ENCODE data around the gene MYH8.

Gene MYH8

GRCh38 chr17:10421900-10422542 is at the start of gene MYH8:
Gene MYH8 (minus strand): TSS chr17:10421950. CDS start chr17:10420227, 1,723 bp downstream.
- DNase-seq = no peak

DNA sequence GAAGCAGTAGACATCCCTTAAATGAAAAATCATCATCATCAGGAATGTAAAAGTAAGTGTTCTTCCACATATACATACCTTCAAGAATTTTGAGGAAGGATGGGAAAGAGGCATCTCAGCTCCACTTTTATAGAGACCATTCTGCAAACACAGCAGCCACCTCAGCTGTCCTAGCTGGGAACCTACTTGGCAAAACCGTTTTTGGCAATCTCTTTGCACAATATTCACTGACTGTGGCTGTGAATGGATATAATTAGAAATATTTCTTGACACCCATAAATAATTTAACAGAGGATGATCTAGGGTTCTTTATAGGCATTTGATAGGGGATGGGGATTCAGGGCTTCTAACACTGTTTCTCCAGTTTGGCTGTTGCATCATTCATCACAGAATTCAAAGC is 47.7 kb upstream of the MYH8 start, which contains the start of gene MYH4:
TSS of gene MYH4 (minus strand) at position 101 of the 400 bp plus-strand sequence. CDS start 2,814 bp downstream, outside the sequence.
- no peak for DNase-seq

DNA sequence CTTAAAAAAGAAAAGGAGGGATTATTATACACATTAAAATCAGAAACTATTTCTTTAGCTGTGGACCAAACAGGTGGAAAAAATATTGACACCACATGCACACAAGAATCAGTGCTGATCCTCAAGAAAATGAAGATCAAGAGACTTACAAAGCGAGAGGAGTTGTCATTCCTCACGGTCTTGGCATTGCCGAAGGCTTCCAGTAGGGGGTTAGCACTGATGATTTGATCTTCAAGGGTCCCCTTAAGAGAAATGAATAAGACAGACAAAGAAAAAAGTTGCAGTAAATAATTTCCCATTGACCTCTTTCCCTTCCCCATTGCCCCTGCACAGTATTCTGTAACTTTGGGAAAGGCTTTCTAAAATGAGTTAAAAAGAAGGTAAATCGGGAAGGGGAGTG is 41.7 kb upstream of the MYH8 start:
- DNase-seq = no peak

GRCh38 chr17:10460062-10460461 is 38.3 kb upstream of the MYH8 start:
- no peak for DNase-seq

DNA sequence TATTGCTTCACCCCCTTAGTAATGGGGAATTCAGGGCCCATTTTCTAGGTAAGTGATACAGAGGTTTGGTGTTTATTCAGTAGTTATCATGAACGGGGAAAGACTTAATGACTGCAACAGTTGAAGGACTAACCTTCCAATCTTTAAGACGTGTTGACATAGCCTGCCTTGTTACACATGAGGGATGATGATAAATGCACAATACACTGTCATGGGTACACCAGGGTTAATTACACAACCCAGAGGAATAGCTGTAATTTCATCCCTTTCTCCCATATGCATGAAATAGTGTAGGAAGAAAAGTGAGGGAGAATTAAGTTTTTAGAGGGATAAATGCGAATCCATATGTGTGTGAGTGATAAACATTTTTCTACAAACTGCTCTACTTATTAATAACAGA is 37.0 kb upstream of the MYH8 start:
- DNase-seq = no peak

DNA sequence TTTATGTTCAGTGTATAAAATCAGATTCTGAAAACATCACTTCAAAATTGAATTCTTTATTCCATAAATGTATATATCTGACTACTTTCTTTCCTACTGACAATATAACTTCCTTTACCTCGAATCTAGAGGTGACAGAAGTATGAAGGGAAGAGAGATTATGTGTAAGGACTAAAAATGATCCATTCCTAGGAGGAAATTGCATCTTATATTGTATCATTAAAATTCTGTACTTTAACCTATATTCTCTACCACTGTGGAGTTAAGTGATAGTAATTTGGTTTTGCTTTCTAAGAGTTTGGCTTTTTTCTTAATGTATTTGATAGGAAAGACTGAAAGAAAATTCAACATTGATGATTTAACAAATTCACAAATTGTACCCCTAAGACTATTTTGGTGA is 36.2 kb upstream of the MYH8 start:
- DNase-seq = no peak

- DNase-seq = no peak
These were observed 25.5 kb upstream of the MYH8 start for GRCh38 chr17:10447026-10447931.

DNA sequence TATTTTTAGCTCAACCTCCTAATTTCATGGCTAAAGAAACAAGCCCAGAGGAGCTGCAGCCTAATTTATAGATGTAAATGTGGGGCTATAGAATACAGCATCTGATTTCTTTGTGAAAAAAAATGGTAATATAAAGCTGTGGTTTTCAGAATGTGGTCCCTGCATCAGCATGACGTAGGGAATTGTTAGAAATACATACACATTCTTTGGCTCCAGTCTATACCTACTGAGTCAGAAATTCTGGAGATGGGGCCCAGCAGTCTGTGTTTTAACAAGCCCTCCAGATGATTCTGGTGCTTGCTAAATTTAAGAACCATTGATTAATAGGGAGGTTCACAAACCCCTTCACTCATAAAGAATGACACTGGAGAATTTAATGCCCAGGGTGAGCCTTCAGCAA is 18.1 kb upstream of the MYH8 start:
- DNase-seq = no peak

- DNase-seq = no peak
These were observed 13.3 kb upstream of the MYH8 start for GRCh38 chr17:10435096-10435495.

- DNase-seq = no peak
These were observed 7.8 kb upstream of the MYH8 start for GRCh38 chr17:10429421-10430045.

GRCh38 chr17:10428781-10429180 is 7.0 kb upstream of the MYH8 start:
- DNase-seq = no peak

DNA sequence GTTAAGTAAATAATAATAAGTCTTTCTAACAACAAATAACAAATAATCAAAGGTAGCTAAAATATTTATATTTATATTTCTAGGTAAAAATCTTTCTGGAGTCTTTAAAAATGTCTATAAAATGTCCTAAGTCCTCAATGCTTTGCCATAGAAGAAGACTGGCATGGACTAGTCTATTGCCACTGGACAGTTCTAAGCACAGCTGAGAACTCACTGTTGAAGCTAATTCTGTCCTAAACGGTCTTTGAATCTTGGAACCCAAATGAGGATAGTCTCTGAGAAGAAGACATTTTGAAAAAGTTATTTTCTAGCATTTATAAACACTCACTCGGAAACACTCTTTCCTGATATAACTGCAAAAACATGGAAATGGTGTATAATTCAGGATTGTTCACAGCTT is 539 bp downstream of the MYH8 start:
- no peak for DNase-seq

DNA sequence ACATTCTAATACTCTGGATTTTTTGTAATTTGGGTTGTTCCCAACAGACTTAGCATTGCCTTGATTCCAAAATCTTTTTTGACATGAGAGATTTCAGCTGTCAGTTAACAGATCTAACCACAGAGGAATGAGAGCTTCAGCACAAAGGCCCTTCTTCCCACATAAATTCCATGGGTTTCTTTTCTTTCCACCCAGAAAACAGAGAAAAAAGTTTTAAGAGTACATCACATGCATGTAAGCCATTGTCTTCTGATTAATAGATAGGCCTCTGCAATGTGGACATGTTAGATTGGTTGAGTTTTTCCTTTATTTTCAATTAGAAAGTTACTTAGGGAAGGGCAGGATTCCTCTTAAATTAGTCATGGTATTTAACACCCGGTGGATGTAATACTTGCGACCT is 939 bp downstream of the MYH8 start:
- no peak for DNase-seq

DNA sequence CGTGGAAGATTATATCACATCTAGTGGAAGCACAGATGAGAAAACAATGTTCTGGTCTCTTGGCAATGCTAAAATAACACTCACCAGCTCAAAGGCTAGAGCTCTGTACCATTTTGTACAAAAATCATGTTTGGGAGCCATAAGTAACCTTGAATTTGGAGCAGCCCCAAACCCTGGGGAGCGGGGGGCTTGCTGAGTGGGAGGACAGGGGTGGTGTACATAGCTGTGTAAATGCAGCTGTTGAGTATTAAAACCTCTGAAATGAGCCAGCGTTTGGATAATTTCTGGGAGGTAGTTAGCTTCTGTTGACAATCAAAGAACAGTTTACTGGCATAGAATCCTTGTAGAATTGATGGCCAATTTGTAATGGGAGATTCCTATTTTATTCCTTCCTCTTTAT is 4.3 kb downstream of the MYH8 start:
- no peak for DNase-seq

DNA sequence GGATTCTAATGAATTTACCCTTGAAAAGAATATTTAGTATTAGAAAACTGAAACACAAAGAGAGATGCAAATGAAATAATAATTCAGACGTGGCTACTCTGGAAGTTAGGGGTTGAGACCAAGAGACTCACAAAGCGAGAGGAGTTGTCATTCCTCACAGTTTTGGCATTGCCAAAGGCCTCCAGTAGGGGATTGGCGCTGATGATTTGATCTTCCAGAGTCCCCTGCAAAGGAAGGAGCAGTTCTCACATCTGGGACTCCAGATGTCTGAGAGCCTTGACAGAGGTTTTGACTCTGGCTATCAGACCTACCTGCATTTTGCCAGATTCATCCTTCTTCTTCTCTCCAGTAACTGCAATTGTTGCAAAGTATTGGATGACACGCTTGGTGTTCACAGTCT is 6.6 kb downstream of the MYH8 start:
- DNase-seq = no peak

GRCh38 chr17:10403589-10403988 is 18.2 kb downstream of the MYH8 start:
- DNase-seq = no peak

GRCh38 chr17:10398352-10398751 is 23.4 kb downstream of the MYH8 start:
- DNase-seq = no peak

GRCh38 chr17:10396524-10397163 is 25.1 kb downstream of the MYH8 start:
- DNase-seq = no peak

- DNase-seq = no peak
These were observed 27.4 kb downstream of the MYH8 start for GRCh38 chr17:10394201-10394887.

DNA sequence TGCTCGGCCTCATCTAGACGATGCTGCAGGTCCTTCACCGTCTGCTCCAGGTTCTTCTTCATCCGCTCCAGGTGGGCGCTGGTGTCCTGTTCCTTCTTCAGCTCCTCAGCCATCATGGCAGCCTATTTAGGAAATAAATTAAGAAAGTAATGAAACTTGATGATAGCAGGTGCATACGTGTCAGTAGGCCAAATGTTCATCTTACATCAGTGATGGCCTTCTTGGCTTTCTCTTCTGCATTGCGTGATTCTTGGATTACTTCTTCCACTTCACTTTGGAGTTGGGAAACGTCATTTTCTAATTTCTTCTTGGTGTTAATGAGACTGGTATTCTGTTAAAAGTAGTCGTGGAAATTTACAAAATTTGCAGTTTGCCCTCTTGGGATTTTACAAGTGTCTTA is 28.9 kb downstream of the MYH8 start:
- DNase-seq = no peak

DNA sequence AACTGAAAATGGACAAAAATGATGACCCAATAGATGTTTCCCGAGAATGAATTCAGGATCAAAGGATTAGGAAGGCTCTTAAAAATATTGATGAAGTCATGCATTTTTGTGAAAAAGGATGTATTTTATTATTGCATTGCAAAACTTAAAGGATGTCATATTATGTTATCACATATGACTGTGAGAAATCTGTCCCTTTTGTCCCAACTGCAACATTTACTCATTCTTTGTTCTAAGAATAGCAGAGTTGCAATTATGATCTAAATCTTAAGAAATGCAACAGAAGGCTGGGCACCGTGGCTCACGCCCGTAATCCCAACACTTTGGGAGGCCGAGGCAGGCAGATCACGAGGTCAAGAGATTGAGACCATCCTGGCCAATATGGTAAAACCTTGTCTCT is 35.9 kb downstream of the MYH8 start:
- DNase-seq = no peak

- no peak for DNase-seq
These were observed 37.6 kb downstream of the MYH8 start for GRCh38 chr17:10384175-10384574.
